H1 (cell line): ENCODE results near the gene AKAP12. TPM values are rescaled to one million over a fixed set of nuclear protein-coding genes. Genes with fewer than 3 reads are reported as not detected.

Experiments
- ATF3 ChIP-seq: IDR thresholded peaks from 2 replicates; pipeline ENCODE4 v1.6.1; 2011; ENCODE audit warnings: low read depth, mild to moderate bottlenecking, low read length; ENCODE audit not compliant: insufficient read depth
- BRCA1 ChIP-seq: IDR thresholded peaks from 2 replicates; pipeline ENCODE4 v1.6.1; 2012; ENCODE audit warnings: low read depth, low read length, improper control_type of control experiment
- CTCF ChIP-seq, 3 experiments: IDR thresholded peaks; 1 replicate in 2 of 3; 2 replicates in 1 of 3; pipeline versions ENCODE4 v1.5.1 to v1.6.1; 2011; ENCODE audit warnings: low read length in 3 of 3, mild to moderate bottlenecking in 3 of 3, inconsistent platforms in 2 of 3, low read depth in 1 of 3, moderate library complexity in 1 of 3; ENCODE audit not compliant: insufficient read depth in 1 of 3; ENCODE audit errors: control extremely low read depth in 1 of 3
- EGR1 ChIP-seq: IDR thresholded peaks from 2 replicates; pipeline ENCODE4 v1.6.1; 2011; ENCODE audit warnings: low read depth, low read length, borderline replicate concordance
- GTF2F1 ChIP-seq: IDR thresholded peaks from 2 replicates; pipeline ENCODE4 v1.6.1; 2012; ENCODE audit warnings: low read depth, low read length, improper control_type of control experiment, borderline replicate concordance
- HDAC2 ChIP-seq, 2 experiments: fragments of 300-600 bp in 1 of 2; sonication (generic) in 1 of 2; IDR thresholded peaks; 2 replicates each; pipeline ENCODE4 v1.6.1; 2011 to 2012; ENCODE audit warnings: low read depth in 2 of 2, low read length in 2 of 2, mild to moderate bottlenecking in 2 of 2, moderate library complexity in 2 of 2, borderline replicate concordance in 1 of 2, inconsistent platforms in 1 of 2
- JUND ChIP-seq: IDR thresholded peaks from 2 replicates; pipeline ENCODE4 v1.6.1; 2011; ENCODE audit warnings: mild to moderate bottlenecking, improper control_type of control experiment, low read length
- MAFK ChIP-seq: IDR thresholded peaks from 2 replicates; pipeline ENCODE4 v1.6.1; 2012; ENCODE audit warnings: low read depth, mild to moderate bottlenecking, improper control_type of control experiment, low read length
- PHF8 ChIP-seq: fragments of 200-600 bp; sonication (generic); conservative IDR thresholded peaks from 2 replicates; pipeline ENCODE4 v1.7.1; 2012; ENCODE audit warnings: low read depth, mild to moderate bottlenecking, inconsistent platforms, low read length, moderate library complexity
- POU5F1 ChIP-seq: IDR thresholded peaks from 2 replicates; pipeline ENCODE4 v1.6.1; 2011; ENCODE audit warnings: low read depth, mild to moderate bottlenecking, low read length, moderate library complexity
- SIN3A ChIP-seq, 2 experiments: IDR thresholded peaks in 1 of 2; conservative IDR thresholded peaks in 1 of 2; 2 replicates each; pipeline ENCODE4 v1.6.1; 2011 to 2012; ENCODE audit warnings: low read length in 2 of 2, improper control_type of control experiment in 1 of 2, low read depth in 1 of 2, mild to moderate bottlenecking in 1 of 2
- SIX5 ChIP-seq: IDR thresholded peaks from 2 replicates; pipeline ENCODE4 v1.6.1; 2011; ENCODE audit warnings: mild to moderate bottlenecking, low read depth, low read length
- SP4 ChIP-seq: IDR thresholded peaks from 2 replicates; pipeline ENCODE4 v1.6.1; 2012; ENCODE audit warnings: low read length, inconsistent platforms
- TAF1 ChIP-seq: IDR thresholded peaks from 2 replicates; pipeline ENCODE4 v1.6.1; 2011; ENCODE audit warnings: mild to moderate bottlenecking, low read depth, low read length
- TBP ChIP-seq: IDR thresholded peaks from 2 replicates; pipeline ENCODE4 v1.6.1; 2011; ENCODE audit warnings: low read depth, low read length, improper control_type of control experiment
- TEAD4 ChIP-seq: IDR thresholded peaks from 2 replicates; pipeline ENCODE4 v1.6.1; 2012; ENCODE audit warnings: low read depth, low read length, inconsistent platforms, mixed read lengths
- polyA plus RNA-seq, 7 experiments: library from polyadenylated mRNA; depleted of rRNA in 3 of 7; stranded (reverse) in 5 of 7; unstranded in 2 of 7; fragments of >200 nt in 5 of 7; fragments of 200-250 nt in 2 of 7; gene quantifications; 1 replicate in 5 of 7; 2 replicates in 1 of 7; 4 replicates in 1 of 7; pipeline versions ENCODE4 v1.2.1 to v1.2.3, GENCODE V29; 2011 to 2013; ENCODE audit warnings: missing spikeins in 2 of 7, mixed read lengths in 2 of 7
- total RNA-seq: library from RNA; stranded (reverse); fragmentation: NEBNext Ultra II Directional; extraction: Animal tissue kit (Norgen Biotek cat#: 25700); gene quantifications from 2 replicates; pipeline ENCODE4 v1.2.1, GENCODE V29; 2021

The AKAP12 gene
- total and polyA plus RNA-seq, 2 of the 8 experiments (the other 6 are each of a cell fraction or from before 2014, with no cell fraction given) = 14.6 to 79.2 TPM

GRCh38 chr6:151390851-151391470 lies 151.2 kb downstream of the AKAP12 start (continued):
- TF ChIP-seq TBP (peak; percentile 3; the same call in 1 of the 2 replicates), SIN3A (conservative IDR thresholded peaks at IDR 0.05 in 1 of 2, IDR thresholded peaks at IDR 0.05 in 1 of 2; ENCODE audit: low read depth in 1 of 2, low read length in 2 of 2) (no peak), EGR1 (no peak), TAF1 (no peak; the same call in 1 of the 2 replicates), PHF8 (peak; percentile 79), HDAC2 (IDR thresholded peaks at IDR 0.05; ENCODE audit: borderline replicate concordance in 1 of 2, low read depth in 2 of 2, low read length in 2 of 2) (no peak; a peak in 1 of 4 replicates), SIX5 (no peak), BRCA1 (no peak), CTCF (IDR thresholded peaks at IDR 0.05; ENCODE audit: control extremely low read depth in 1 of 3, insufficient read depth in 1 of 3, low read depth in 1 of 3, low read length in 3 of 3) (no peak), SP4 (no peak), MAFK (no peak), POU5F1 (no peak), ATF3 (no peak), GTF2F1 (no peak), TEAD4 (no peak), JUND (no peak)
